IPS-NIHi7 (cell line): Measurements from ENCODE around the gene GPR161.

Experiments used
- DNase-seq: peaks from one replicate; pipeline ENCODE4 v3.0.0; 2012; ENCODE audit warnings: mixed read lengths; ENCODE audit errors: extremely low spot score

Gene GPR161

DNA sequence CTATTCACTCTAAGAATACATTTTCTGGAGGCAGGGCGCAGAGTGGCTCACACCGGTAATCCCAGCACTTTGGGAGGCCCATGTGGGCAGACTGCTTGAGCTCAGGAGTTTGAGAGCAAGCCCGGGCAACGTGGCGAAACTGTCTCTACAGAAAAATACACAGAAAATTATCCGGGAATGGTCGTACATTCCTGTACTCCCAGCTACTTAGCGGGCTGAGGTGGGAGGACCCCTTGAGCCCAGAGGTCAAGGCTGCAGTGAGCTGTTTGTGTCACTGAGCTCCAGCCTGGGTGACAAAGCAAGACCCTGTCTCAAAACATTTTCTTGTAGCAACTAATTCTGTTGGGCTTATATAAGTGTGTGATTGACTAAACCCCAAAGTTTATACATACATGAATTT is 30.5 kb downstream of the GPR161 start:
- DNase-seq, result no peak

DNA sequence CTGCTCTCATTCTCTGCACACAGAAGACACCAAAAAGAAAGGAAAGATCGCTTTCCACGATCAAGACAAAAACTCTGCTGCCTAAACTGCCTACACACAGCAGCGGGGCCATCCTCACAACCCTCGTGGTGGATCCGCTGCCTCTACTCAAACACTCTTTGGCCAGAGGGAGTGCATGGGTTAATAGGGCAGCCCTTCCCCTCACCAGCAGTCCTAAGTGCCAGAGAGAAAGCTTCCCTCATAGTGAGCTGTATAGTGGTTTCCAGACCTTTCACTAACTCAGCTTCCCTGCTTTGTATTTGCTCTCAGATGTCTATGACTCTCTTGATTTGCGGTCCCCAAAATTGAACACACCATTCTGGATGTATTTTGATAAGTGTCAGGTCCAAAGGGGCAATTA is 30.9 kb downstream of the GPR161 start:
- peak; percentile 35 for DNase-seq

DNA sequence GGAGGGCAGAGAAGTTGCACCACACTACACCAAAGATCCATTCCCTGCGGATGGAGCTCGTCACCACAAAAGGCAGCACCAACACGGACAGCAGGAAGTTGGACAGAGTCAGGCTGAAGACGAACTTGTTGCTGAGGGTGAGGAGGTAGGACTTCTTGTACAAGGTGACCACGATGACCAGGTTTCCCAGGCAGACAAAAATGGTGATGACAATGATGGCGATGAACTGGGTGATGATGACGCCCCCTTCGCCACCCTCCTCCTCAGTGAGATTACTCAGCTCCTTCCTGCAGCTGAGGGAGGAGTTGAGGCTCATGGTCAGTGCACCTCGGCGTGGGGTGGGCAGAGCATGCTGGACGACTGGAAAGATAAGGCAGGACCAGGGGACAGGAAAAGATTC is 32.2 kb downstream of the GPR161 start:
- no peak for DNase-seq

DNA sequence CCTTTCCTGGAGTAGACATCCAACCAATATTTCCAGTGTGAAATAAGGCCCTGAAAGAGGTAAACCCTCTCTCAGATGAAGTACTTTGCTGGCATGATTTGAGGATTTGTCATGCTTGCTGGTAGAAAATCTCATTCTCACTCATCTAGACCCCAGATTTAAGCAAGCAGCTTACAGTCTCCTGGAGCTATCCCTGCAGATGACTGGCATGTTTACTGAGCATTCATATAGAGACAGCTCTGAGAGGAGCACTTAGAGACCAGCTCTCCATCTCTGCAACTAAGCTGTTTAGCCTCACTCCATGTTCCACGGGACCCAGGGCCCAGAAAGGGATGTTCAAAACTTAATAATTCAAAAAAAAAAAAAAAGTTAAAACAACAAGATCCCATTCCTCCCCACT is 34.2 kb downstream of the GPR161 start:
- no peak for DNase-seq

DNA sequence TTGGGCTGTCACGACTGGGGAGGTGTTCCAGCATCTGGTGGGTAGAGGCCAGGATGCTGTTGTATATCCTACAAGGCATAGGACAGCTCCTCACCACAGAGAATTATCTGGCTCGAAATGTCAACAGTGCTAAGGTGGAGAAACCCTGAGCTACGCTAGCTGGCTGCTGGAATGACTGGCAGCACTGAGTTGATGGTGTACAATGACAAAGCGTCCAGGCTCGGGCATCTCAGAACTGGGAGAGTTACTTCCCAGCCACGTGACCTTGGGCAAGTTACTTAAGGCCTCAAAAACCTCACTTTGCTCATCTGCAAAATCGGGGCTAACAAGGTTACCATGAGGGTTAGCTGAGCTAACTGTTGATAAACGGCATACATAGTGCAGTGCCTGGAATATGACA is 35.4 kb downstream of the GPR161 start:
- DNase-seq, result no peak

DNA sequence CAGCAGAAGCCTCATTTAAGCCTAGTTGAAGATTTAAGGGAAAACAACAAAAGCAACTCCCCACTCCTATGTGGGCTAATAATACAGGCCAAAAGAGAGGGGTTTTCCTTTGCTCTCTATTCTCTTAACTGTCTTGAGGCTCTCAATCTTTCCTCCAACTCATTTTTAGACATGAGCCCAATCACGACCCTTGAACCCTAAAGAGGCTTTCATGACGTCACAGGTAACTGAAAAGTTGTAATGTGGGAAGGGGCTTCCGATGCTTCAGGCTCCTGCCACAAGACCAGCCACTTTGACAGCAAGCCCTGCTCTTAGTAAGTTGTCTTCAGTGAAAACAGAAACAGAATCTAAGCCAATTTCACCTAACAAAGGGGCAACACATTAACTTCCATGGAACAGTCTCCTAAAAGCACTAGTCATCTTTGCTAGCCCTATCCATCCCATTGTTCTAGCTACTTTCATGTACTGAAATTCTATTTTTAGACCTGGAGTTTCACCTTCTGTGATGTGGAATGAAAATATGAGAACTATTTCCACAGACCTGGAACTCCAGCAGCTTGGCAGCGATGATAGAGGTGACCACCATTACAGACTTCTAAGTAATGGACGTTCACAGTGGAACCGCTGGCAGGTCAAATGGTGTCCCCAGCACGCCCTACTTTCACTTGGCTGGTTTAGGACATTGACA is 36.3 kb downstream of the GPR161 start:
- DNase-seq, result no peak

DNA sequence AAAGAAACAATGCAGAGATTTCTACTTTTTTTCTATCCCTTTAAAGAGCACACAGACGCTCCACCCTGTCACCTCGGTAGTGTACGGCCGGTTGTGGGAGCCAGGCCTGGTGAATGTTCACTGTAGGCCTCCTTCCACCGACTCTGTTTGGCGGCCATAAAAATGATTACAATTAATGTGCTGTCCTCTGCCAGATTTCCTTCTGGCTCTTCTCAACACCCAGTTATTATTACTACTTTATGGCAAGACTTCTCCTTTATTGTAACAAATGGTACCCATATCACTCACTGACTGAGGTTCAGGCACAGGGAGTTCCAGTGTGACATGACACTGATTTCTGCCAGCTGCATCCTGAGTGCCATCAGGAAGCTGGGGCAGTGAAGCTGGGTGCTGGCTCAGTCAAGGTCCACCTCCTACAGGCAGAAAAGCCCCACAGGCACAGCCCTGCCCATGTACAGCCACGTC is 37.4 kb downstream of the GPR161 start:
- DNase-seq, result no peak

DNA sequence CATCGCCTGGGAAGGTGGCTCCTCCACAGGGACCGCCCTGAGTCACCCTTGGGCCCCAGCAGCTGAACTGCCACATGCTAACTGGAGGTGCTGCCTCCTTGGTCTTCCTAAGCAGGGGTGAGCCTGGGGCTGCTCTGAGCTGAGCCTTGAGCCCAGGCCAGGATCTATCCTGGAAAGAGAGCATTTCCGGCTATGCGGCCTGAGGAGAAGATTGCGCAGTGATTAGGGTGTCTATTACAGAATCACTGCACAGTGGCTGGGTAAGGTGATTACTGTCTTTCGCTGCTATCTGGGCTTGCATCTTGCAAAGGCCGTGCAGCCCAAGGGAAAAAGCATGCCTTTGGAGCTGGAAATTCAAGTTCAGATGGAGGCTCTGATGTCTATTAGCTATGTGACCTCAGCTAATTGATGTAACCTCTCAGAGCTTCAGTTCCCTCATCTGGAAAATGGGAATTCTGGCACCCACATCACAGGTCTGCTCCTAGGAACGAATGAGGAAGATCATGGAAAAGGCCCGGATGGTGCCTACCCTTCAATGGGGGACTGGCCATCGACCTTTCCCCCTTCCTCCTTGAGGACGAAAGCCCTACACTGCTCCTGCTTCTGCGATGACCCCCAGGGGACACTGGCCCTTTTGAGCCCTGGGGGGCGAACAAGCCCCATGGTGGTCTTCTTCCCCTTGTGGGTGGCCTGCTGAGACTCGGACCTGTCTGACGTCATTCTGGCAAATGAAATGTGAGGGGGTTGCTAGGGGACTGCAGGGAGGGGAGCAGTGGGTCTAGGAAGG is 38.0 kb downstream of the GPR161 start:
- no peak for DNase-seq

DNA sequence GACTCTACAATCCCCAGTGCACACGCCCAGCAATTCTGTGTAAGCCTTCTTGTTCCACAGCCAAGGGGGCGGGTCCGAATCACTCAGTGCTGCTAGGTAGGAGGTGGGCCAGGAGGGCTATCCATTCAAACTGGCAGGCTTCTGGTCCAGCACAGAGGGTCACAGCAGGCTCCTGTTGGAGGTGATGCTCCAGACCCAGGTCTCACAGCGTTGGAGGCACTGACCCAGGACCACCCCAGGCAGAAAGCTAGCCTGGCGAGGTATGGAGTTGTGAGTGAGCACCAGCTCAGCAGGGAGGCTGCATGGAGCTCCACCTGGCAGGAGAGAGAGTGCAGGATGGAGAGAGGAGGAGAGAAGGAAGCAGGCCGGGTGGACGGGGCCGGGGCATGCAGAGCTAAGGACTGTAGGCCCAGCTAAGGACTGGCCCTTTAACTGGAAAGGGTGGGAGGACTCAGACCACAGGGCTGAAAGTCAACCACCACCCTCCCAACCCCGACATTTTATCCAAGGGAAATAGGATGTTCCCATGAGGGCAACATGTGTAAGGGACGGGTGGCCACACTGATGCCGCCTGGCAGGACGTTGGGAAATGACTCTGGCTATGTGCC is 38.7 kb downstream of the GPR161 start:
- DNase-seq, result no peak

DNA sequence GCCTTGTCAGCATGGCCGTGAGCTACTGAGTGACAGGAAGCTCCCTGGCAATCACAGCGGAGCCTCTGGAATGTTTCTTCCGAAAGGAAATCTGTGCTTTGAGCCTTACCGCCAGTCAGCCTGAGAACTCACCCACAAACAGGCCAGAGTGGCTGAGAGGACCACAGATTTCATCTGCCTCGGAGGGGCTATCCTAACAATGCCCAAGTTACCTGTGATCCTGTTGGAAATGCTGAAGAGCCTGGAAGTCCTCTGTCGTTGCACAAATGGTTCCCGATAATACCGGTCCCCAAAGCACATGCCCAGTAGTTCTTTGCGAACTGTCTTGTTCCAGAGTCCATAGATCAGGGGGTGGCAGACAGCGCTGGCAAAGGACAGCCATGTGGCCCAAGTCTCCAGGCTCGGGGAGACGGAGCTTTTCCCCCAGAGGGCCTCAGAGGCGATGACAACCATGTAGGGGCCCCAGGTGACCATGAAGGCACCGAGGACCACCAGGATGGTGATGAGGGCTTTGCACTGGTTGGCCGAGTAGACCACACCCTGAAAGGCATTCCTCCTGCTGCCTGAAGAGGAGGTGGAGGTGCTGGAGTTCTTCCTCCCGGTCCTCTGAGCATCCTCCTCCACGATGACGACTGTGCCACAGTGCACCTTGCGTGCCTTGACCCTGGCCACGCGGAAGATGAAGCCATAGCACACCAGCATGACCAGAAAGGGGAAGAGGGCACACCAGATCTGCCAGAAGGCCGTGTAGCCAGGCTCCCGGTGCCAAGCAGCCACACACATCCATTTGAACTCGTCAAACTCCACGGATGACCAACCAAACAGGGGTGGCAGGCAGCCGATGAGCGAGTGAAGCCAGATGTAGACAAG is 40.2 kb downstream of the GPR161 start:
- DNase-seq, result no peak

DNA sequence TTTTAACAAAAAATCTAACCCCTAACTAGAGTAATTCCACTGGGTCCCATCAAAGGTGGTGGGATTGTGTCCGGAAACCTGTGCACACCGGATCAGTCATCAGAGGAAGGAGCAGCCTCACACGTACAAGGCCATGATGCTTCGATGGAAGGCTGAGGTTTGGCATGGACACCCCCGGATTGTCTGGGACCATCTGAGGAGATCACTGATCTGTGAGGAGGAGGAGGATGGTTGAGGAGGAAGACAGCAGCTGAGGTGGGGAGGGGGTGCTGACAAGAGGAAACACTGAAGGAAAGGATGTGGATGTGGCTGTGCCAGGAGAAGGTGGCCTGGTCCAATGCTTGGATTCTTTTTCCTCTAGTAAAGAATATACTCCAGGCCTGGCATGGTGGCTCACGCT is 41.3 kb downstream of the GPR161 start:
- DNase-seq, result no peak

DNA sequence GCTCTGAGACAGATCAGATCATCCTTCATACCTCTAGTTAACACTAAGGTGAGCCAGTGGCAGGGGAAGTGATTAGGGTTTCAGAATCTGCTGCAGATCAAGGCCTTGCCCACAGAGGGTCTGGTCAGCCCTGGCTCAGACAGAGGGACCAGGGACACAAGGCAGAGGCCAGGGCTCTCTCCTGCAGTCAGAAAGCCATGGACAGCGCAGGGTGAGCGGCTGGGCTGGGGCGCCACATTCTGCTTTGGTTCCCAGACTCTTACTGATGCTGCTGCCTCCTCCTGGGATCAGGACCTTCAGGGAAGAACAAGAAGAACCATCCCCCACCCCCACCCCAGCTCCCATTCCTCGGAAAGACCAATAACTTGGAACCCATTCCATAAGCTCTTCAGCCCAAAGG is 43.1 kb downstream of the GPR161 start:
- no peak for DNase-seq

DNA sequence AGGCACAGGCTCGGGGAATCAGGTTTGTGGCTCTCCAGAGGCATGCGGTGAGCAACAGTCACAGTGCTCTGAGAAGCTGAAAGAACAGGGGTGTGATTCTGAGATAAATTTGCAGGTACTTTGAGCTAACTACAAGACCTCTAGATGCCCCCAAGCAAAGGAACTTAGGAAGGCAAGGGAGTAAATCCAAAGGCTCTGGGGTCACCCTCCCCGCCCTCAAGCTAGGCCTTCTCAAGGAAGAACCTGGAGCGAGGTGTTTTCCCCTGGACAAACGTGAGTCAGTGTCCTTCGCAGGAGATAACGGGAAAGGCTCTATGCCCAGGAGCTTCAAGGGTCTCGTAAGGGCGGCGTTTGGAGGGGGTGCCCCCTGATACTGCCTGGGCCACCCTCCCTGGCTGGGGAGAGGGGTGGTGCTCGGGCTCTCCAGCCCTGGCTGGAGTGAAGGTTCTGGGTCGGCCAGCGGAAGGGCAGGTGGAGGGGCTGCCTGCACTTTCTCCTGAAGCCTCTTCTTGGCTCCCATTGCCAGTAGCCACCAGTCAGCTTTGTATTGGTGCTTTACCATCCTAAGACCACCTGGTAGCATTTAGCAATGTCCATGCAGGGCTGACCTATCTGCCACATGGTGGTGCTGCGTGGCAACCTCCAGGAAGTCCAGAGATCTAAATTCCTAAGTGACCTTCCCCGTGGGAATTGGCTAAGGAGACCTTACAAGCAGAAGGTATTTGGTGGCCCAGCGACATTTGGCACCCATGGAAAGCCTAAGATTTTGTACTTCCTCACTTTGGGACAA is 44.0 kb downstream of the GPR161 start:
- peak; percentile 58 for DNase-seq

DNA sequence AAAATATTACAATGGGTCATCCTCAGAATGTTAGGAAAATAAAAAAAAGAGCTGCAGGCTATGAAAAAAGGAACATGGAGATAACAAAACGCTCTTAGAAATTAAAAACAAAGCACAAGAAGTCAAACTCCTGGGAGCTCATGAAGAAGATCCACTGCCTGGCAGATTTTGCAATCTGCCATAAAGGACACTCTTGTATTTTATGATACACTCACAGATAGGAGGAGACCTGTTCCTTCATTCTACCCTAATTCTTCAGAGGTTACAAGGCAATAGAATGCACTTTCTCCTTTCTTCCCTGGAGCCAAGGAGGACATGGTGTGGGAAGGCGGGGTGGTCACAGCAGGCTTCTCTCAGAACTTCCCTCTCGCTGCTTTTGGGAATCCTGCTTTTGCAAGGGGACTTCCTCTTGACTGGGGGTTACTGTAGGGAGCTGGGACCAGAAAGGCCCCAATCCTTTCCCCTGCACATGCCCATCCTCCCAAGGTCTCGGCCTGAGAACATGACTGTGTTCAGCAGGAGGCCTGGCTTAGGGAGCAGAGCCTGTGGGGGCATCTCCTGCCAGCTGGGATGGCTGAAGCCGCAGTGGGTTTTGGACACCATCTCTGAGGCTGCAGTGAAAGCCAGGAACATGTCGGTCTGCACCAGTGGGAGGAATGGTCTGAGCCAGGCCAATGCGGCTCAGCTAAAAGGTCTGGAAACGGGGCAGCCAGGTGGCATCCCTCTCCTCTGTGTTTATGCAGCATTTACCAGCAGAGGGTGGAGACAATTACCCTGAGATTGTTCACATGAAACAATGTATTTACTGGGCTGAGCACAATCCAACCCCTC is 44.8 kb downstream of the GPR161 start:
- no peak for DNase-seq

DNA sequence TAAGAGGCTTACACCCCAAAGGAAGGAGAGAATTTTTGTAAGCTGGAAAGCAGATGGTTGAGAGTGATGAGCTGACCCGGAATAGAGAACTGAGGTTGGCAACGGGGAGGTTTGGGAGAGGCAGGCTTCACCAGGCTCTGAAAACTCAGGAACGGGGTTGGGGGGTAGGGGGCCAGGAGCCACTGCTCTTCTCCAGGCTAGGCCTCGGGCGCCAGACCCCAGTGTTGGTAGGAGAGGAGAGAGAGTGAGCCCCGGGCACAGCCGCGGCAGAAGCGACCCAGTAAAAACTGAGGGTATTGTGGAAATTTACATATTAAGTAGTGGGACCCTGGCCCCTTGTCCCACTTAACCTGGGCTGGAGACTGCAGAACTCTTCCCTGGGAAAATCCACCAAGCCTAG is 45.7 kb downstream of the GPR161 start:
- no peak for DNase-seq

DNA sequence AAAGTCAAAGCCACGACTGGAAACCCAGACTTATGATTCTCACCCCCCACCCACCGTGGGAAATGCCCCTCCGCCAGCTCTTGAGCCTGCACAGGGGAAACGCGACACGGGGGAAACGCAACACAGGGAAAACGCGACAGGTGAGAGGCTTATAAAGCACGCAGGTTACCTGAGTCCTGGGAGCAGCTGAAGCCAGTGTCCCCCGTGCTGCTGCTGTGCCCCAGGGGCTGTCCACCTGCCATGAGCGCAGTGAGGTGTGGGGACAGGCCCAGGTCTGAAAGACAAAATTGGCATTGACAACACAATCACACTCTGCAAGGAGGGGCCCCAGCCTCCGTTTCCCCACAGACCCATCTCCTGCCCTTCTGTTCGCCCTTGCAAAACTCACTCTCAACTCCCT is 46.3 kb downstream of the GPR161 start:
- no peak for DNase-seq

DNA sequence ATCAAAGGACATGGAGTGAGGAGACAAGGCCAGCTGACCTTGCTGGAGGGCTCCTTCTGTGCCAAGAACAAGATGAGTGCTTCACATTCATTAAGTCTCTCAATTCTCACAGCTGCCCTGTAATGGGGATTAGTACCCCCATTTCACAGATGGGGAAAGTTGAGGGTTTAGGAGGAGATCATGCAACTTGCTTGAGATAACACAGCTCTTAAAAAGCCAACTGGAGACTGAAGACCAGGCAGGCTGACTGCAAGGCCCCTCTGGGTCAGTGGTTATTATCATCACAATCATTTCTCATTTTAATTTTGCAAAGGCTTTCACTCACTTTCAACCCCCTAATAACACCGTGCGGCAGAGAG is 46.8 kb downstream of the GPR161 start:
- DNase-seq, result no peak

DNA sequence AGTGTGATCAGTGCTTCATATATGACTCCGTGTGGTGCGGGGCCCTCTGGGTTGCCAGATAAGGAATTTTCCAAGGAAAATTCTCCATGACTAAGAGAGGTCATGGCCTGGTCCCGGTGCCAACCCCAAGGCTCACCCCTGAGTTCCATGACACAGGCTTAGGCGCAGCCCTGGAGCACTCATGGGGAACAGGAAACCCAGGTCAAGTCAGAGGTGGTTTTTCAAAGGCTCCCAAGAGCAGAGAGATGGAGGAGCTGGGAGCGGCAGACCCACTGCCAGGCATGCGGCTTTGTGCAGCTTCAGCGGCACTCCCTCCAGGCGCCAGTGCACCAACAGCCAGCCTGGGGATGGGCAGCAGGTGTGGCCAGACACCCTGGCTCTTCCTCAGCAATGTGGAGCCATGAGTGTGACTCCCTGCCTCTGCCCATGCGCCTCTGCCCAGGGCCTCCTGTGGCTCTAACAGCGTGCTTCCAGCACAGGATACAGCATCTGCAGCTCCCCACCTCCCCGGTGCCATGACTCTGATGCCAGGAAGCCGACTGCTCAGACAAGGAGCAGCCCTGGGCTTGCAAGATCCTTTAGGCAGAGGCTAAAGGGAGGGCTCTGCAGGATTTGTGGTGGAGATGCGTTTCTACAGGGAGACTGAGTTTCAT is 47.3 kb downstream of the GPR161 start:
- DNase-seq, result no peak

DNA sequence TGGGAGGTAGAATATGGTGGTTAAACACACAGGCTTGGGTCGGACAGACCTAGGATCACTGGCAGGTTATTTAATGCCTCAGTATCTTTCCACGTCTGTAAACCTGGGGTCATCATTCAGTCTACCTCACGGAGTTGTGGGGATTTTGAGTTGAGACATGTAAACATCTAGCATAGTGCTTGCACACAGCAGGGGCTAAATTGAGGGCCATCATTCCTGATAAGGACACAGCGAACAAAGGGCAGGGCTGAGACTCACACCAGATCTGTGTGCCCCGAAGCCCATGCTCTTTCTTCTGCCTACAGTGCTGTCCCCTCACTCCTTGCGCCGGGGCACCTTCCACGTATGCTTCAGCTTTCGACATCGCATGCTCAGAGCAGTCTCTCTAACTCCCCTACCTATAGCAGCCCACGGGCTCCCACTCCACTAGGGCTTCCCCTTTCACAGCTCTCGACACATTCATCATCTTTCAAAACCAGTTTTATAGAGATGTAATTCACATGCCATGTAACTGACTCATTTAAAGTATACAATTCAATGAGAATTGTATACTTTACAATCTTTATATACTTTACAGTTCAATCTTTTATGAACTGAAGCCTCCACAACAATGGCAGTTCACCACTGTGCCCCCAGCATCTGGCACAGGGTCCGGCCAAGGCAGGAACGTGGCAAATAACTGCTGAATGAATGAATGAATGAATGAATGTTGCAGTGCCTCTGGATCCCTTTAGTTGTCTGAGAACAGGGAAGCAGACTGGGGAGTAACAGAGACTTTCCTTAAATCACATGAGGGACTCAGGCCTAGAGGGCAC is 48.0 kb downstream of the GPR161 start:
- no peak for DNase-seq
